Colonic mucosa (tissue), 4 donors: ENCODE measurements around the gene TBC1D20. TPM values are rescaled to one million over a fixed set of nuclear protein-coding genes. Genes with fewer than 3 reads are reported as not detected.

Source experiments
- DNase-seq: peaks from one replicate; pipeline ENCODE4 v3.0.0-alpha.2; 2020
- H3K27ac ChIP-seq: fragments of 200-600 bp; one replicate; pipeline ENCODE4 v1.8.0; 2021
- H3K27me3 ChIP-seq: fragments of 200-600 bp; one replicate; pipeline ENCODE4 v1.8.0; 2021
- H3K36me3 ChIP-seq: fragments of 200-600 bp; one replicate; pipeline ENCODE4 v1.8.0; 2021
- H3K4me1 ChIP-seq: fragments of 200-600 bp; one replicate; pipeline ENCODE4 v1.8.0; 2021; ENCODE audit warnings: mild to moderate bottlenecking
- H3K4me3 ChIP-seq: fragments of 200-600 bp; one replicate; pipeline ENCODE4 v1.8.0; 2021
- H3K9ac ChIP-seq, 2 donors: one replicate each; pipeline ENCODE4 v1.7.0; 2013; ENCODE audit warnings: control low read depth in 2 of 2, low read depth in 2 of 2, low read length in 2 of 2
- H3K9me3 ChIP-seq: fragments of 200-600 bp; one replicate; pipeline ENCODE4 v1.8.0; 2021
- CTCF ChIP-seq: fragments of 200-600 bp; IDR thresholded peaks from one replicate; pipeline ENCODE4 v1.8.0; 2022; ENCODE audit warnings: antibody characterized with exemption, mild to moderate bottlenecking
- intact Hi-C: fragments of 100-400 bp; cut with DNase I; formaldehyde crosslinking; loops from one replicate; pipeline ENCODE4 v1.14.1; 2022
- total RNA-seq, 2 donors: library from RNA; stranded (reverse); fragmentation: NEBNext Ultra II Directional in 1 of 2; extraction: Animal tissue kit (Norgen Biotek cat#: 25700) in 1 of 2; gene quantifications; one replicate each; pipeline ENCODE4 v1.2.1, GENCODE V29; 2021
- donor health status: healthy.
- donor health status: DM: no; HTN: no; CAD: no.
- donor health status: DM: no; HTN: no; CAD: no.

Gene TBC1D20
- total RNA-seq, 2 donors from 2014 or later: 25.4 to 31.9 TPM

- Histone ChIP-seq H3K36me3 (peaks cover 3% of the 10 kb centered on the region), H3K4me1 (peaks cover 6% of the 10 kb centered on the region), H3K9ac (peak overlapping the region; percentile 24 to 76), H3K4me3 (peak overlapping the region; percentile 36), H3K27me3 (no peaks in the 10 kb centered on the region), H3K9me3 (no peaks in the 10 kb centered on the region), H3K27ac (peak overlapping the region; percentile 91)
- TF ChIP-seq CTCF: peak; percentile 19
- intact Hi-C loops: no loop called here
- peak; percentile 81 for DNase-seq
These were observed 55.0 kb downstream of the TBC1D20 start for GRCh38 chr20:407133-407952.

GRCh38 chr20:406200-407132 lies 55.9 kb downstream of the TBC1D20 start:
- Histone ChIP-seq H3K4me3 (peak overlapping the region; percentile 36), H3K9ac (peak overlapping the region; percentile 24 to 76), H3K36me3 (peaks cover 3% of the 10 kb centered on the region), H3K9me3 (no peaks in the 10 kb centered on the region), H3K27ac (peak overlapping the region; percentile 91), H3K27me3 (no peaks in the 10 kb centered on the region), H3K4me1 (peaks cover 6% of the 10 kb centered on the region)
- no peak for TF ChIP-seq CTCF
- intact Hi-C loops: no loop called here
- no peak for DNase-seq

- Histone ChIP-seq H3K9ac (no peak overlapping the region), H3K9me3 (no peaks in the 10 kb centered on the region), H3K4me3 (no peak overlapping the region), H3K27ac (no peak overlapping the region), H3K4me1 (no peaks in the 10 kb centered on the region), H3K36me3 (no peaks in the 10 kb centered on the region), H3K27me3 (no peaks in the 10 kb centered on the region)
- no peak for TF ChIP-seq CTCF
- intact Hi-C loops: no loop called here
- DNase-seq: no peak
These were observed 58.2 kb downstream of the TBC1D20 start for GRCh38 chr20:404088-404487.

GRCh38 chr20:403582-403957 lies 58.8 kb downstream of the TBC1D20 start:
- Histone ChIP-seq H3K27ac (no peak overlapping the region), H3K9me3 (no peaks in the 10 kb centered on the region), H3K4me3 (no peak overlapping the region), H3K9ac (no peak overlapping the region), H3K27me3 (no peaks in the 10 kb centered on the region), H3K36me3 (no peaks in the 10 kb centered on the region), H3K4me1 (no peaks in the 10 kb centered on the region)
- TF ChIP-seq CTCF: no peak
- intact Hi-C loops: no loop called here
- DNase-seq: no peak

GRCh38 chr20:402898-403581 lies 59.3 kb downstream of the TBC1D20 start:
- H3K27me3 ChIP-seq: no peaks in the 10 kb centered on the region
- H3K4me3 ChIP-seq: no peak overlapping the region
- no peaks in the 10 kb centered on the region for H3K4me1 ChIP-seq
- no peaks in the 10 kb centered on the region for H3K36me3 ChIP-seq
- intact Hi-C loops: no loop called here
- H3K9ac ChIP-seq: no peak overlapping the region
- no peak for DNase-seq
- H3K9me3 ChIP-seq: no peaks in the 10 kb centered on the region
- TF ChIP-seq CTCF: no peak
- no peak overlapping the region for H3K27ac ChIP-seq
